OCI-LY1 (cell line): ENCODE measurements around the gene COMT.

ENCODE experiments used
- EZH2 ChIP-seq: fragments of 200-600 bp; sonication (generic), shearing (Covaris generic); IDR thresholded peaks from 2 replicates; pipeline ENCODE4 v1.8.0; 2017; ENCODE audit warnings: borderline replicate concordance, mixed run types, mild to moderate bottlenecking, antibody characterized with exemption, low read length, moderate library complexity, mixed read lengths
- TF ChIP-seq, protein P1 (sequence below): fragments of 200-600 bp; sonication (generic), shearing (Covaris generic); IDR thresholded peaks from 2 replicates; pipeline ENCODE4 v1.5.1; 2017; ENCODE audit warnings: mild to moderate bottlenecking, antibody characterized with exemption, low read length, moderate library complexity, mixed read lengths

DNA sequence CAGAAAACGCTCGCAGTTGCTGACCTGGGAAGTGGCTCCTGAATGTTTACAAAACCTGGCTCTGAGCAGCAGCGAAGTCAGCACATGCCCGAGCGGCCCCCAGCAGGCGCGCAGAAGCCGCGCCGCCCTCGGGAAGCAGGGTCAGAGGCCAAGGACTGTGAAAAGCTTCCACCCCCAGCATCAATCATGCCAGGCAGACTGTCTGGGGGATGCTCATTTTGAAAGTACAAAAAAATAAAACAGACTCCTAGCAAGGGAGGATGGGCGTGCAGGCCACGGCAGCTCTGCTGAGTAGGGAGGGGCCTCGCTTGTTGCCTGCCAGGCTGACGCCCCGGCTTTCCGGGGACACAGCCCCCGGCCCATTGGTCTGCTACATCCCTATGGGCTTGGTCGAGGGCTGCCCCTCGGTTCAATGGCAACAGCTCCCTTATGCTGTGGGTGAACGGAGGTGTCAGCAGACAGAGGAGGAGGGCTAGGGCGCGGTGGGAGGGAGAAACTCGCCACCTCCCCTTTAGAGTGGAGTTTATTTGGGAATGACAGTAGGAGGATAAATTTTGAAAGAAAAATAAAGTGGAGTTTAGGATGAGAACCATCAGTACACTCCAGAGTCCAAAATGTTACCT, 49.2 kb upstream of the COMT start:
- TF ChIP-seq, protein P1, sequence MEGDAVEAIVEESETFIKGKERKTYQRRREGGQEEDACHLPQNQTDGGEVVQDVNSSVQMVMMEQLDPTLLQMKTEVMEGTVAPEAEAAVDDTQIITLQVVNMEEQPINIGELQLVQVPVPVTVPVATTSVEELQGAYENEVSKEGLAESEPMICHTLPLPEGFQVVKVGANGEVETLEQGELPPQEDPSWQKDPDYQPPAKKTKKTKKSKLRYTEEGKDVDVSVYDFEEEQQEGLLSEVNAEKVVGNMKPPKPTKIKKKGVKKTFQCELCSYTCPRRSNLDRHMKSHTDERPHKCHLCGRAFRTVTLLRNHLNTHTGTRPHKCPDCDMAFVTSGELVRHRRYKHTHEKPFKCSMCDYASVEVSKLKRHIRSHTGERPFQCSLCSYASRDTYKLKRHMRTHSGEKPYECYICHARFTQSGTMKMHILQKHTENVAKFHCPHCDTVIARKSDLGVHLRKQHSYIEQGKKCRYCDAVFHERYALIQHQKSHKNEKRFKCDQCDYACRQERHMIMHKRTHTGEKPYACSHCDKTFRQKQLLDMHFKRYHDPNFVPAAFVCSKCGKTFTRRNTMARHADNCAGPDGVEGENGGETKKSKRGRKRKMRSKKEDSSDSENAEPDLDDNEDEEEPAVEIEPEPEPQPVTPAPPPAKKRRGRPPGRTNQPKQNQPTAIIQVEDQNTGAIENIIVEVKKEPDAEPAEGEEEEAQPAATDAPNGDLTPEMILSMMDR: no peak
- TF ChIP-seq EZH2: no peak
